ENCODE measurements around the gene TM7SF3.

Gene TM7SF3

DNA sequence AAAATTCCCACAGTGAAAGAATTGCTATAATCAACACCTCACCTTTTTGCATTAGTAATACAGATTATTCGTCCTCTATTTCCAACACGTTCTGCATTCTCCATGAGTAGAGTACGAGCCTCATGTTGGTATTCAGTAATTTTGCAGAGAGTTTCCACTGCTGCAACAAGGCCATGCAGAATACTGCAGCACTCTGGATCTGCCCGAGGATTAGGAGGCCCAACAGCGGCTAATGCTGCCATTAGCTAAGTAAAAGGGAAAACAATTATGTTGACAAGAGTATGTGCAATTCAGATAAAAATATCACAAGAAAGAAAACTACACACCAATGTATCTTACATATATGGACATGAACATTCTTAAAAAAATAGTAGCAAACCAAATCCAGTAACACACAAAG is 85.5 kb downstream of the TM7SF3 start:
- no peak for DNase-seq (ENCODE audit: low read depth)

Measured in HS-27A (cell line).